HUES48 (cell line): ENCODE data around the gene RAB40AL.

Experiments
- H3K27ac ChIP-seq: one replicate; pipeline ENCODE4 v1.7.0; 2013; ENCODE audit warnings: low read depth, low read length, inconsistent platforms
- H3K27me3 ChIP-seq: 2 replicates; pipeline ENCODE4 v1.6.1; 2013; ENCODE audit warnings: mild to moderate bottlenecking, low read length; ENCODE audit not compliant: control insufficient read depth, insufficient read depth
- H3K36me3 ChIP-seq: 2 replicates; pipeline ENCODE4 v1.6.1; 2013; ENCODE audit warnings: low read length; ENCODE audit not compliant: control insufficient read depth, insufficient read depth
- H3K4me1 ChIP-seq: 2 replicates; pipeline ENCODE4 v1.6.1; 2013; ENCODE audit warnings: mild to moderate bottlenecking, low read length; ENCODE audit not compliant: control insufficient read depth, insufficient read depth
- H3K4me3 ChIP-seq: 2 replicates; pipeline ENCODE4 v1.5.1; 2013; ENCODE audit warnings: mild to moderate bottlenecking, low read depth, low read length
- H3K9ac ChIP-seq: 2 replicates; pipeline ENCODE4 v1.6.1; 2013; ENCODE audit warnings: mild to moderate bottlenecking, low read depth, low read length, moderate library complexity
- H3K9me3 ChIP-seq: 2 replicates; pipeline ENCODE4 v1.6.1; 2013; ENCODE audit warnings: low read length; ENCODE audit not compliant: control insufficient read depth, insufficient read depth

RAB40AL gene

GRCh38 chrX:102983205-102983604, 46.1 kb downstream of the RAB40AL start:
- Histone ChIP-seq H3K9me3 (no peaks in the 10 kb centered on the region), H3K36me3 (no peaks in the 10 kb centered on the region), H3K9ac (no peak overlapping the region), H3K4me3 (no peak overlapping the region), H3K4me1 (no peaks in the 10 kb centered on the region), H3K27me3 (peaks cover 5% of the 10 kb centered on the region; the same call in 1 of the 2 replicates), H3K27ac (no peak overlapping the region)

GRCh38 chrX:102985192-102985591, 48.1 kb downstream of the RAB40AL start:
- peaks cover 5% of the 10 kb centered on the region; the same call in 1 of the 2 replicates for H3K27me3 ChIP-seq
- H3K36me3 ChIP-seq: no peaks in the 10 kb centered on the region
- H3K9me3 ChIP-seq: no peaks in the 10 kb centered on the region
- H3K27ac ChIP-seq: no peak overlapping the region
- no peak overlapping the region for H3K9ac ChIP-seq
- H3K4me3 ChIP-seq: no peak overlapping the region
- no peaks in the 10 kb centered on the region for H3K4me1 ChIP-seq
